Gastroesophageal sphincter (tissue), 3 donors: Measurements from ENCODE around the gene OBP2B.

ENCODE experiments used
- CTCF ChIP-seq, 4 experiments: fragments of 200-600 bp in 2 of 4; fragments of 450-650 bp in 2 of 4; sonication (generic) in 1 of 4; IDR thresholded peaks; one replicate each; pipeline ENCODE4 v1.5.1; 2017 to 2019; ENCODE audit warnings: antibody characterized with exemption in 4 of 4, mild to moderate bottlenecking in 2 of 4, moderate library complexity in 2 of 4
- EP300 ChIP-seq: sonication (generic); formaldehyde crosslinking; IDR thresholded peaks from one replicate; pipeline ENCODE4 v1.6.1; 2017; ENCODE audit warnings: antibody characterized with exemption, mild to moderate bottlenecking
- POLR2A ChIP-seq, 2 donors: fragments of 450-650 bp; IDR thresholded peaks; one replicate each; pipeline ENCODE4 v1.6.1; 2017; ENCODE audit warnings: antibody characterized with exemption in 2 of 2, mild to moderate bottlenecking in 2 of 2, moderate library complexity in 1 of 2
- POLR2AphosphoS5 ChIP-seq: sonication (generic); formaldehyde crosslinking; IDR thresholded peaks from one replicate; pipeline ENCODE4 v1.6.1; 2017; ENCODE audit warnings: antibody characterized with exemption

- TF ChIP-seq POLR2A (IDR thresholded peaks at IDR 0.05), result no peak
- no peak for TF ChIP-seq CTCF (IDR thresholded peaks at IDR 0.05)
- no peak for TF ChIP-seq POLR2AphosphoS5
- no peak for TF ChIP-seq EP300
Observed at GRCh38 chr9:133181561-133181960, 27.5 kb downstream of the OBP2B start.
